Epithelial cell of esophagus (primary cell): Measurements from ENCODE around the gene UCN3.

Source experiments
- DNase-seq: peaks from one replicate; pipeline ENCODE4 v3.0.0; 2010; ENCODE audit warnings: low read depth
- H3K4me3 ChIP-seq: 2 replicates; pipeline ENCODE4 v1.5.1; 2011; ENCODE audit warnings: mild to moderate bottlenecking, low read length, control low read depth
- CTCF ChIP-seq: IDR thresholded peaks from 2 replicates; pipeline ENCODE4 v1.5.1; 2011; ENCODE audit warnings: low read depth, mild to moderate bottlenecking, low read length, control low read depth, inconsistent platforms; ENCODE audit not compliant: insufficient read depth; ENCODE audit errors: missing control alignments

UCN3 gene

GRCh38 chr10:5334196-5334880 is 30.4 kb upstream of the UCN3 start:
- no peak for DNase-seq
- no peak for TF ChIP-seq CTCF
- H3K4me3 ChIP-seq: no peak overlapping the region

GRCh38 chr10:5338010-5338409 is 26.8 kb upstream of the UCN3 start:
- TF ChIP-seq CTCF: no peak
- H3K4me3 ChIP-seq: no peak overlapping the region
- no peak for DNase-seq

- TF ChIP-seq CTCF: no peak
- no peak for DNase-seq
Measured at GRCh38 chr10:5343092-5343491, 21.7 kb upstream of the UCN3 start.

GRCh38 chr10:5343561-5343960 is 21.2 kb upstream of the UCN3 start:
- no peak overlapping the region for H3K4me3 ChIP-seq
- no peak for TF ChIP-seq CTCF
- no peak for DNase-seq

More at GRCh38 chr10:5343092-5343491, 21.7 kb upstream of the UCN3 start:
- no peak overlapping the region for H3K4me3 ChIP-seq

- no peak for DNase-seq
- no peak overlapping the region for H3K4me3 ChIP-seq
- no peak for TF ChIP-seq CTCF
Measured at GRCh38 chr10:5343979-5344378, 20.8 kb upstream of the UCN3 start.

GRCh38 chr10:5344746-5345145 is 20.0 kb upstream of the UCN3 start:
- no peak for TF ChIP-seq CTCF
- no peak for DNase-seq
- no peak overlapping the region for H3K4me3 ChIP-seq

GRCh38 chr10:5346881-5347280 is 17.9 kb upstream of the UCN3 start:
- no peak for TF ChIP-seq CTCF
- no peak overlapping the region for H3K4me3 ChIP-seq
- no peak for DNase-seq
